ENCODE data around the gene C11orf52.

The C11orf52 gene

DNA sequence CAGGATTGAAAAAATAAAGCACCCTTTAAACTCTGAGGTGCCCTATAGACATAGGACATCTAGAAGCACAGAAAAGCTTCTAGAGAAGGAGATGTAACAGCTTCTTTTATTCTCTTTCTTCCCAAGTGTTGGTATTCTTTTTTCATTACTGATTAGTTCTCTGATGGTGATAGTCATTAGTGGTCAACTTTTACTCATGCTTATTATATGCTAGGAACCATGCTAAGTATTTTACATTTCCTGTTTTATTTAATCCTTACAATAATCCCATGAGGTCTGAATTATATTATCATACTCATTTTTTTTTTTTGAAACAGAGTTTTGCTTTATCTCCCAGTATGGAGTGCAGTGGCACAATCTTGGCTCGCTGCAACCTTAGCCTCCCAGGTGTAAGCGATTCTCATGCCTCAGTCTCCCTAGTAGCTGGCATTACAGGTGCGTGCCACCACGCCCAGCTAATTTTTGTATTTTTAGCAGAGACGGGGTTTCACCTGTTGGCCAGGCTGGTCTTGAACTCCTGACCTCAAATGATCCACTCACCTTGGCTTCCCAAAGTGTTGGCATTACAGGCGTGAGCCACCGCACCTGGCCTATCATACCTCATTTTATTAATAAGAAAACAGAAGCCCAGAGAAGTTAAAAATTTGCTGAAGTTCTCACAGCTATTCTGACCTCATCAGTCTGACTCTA lies 3.0 kb downstream of the C11orf52 start:
- TF ChIP-seq EZH2phosphoT487 (IDR thresholded peaks at IDR 0.05; ENCODE audit: low read depth): no peak
- TF ChIP-seq, protein P1, sequence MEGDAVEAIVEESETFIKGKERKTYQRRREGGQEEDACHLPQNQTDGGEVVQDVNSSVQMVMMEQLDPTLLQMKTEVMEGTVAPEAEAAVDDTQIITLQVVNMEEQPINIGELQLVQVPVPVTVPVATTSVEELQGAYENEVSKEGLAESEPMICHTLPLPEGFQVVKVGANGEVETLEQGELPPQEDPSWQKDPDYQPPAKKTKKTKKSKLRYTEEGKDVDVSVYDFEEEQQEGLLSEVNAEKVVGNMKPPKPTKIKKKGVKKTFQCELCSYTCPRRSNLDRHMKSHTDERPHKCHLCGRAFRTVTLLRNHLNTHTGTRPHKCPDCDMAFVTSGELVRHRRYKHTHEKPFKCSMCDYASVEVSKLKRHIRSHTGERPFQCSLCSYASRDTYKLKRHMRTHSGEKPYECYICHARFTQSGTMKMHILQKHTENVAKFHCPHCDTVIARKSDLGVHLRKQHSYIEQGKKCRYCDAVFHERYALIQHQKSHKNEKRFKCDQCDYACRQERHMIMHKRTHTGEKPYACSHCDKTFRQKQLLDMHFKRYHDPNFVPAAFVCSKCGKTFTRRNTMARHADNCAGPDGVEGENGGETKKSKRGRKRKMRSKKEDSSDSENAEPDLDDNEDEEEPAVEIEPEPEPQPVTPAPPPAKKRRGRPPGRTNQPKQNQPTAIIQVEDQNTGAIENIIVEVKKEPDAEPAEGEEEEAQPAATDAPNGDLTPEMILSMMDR (IDR thresholded peaks at IDR 0.05; ENCODE audit: low read depth, low read length): no peak
- H3K36me3 ChIP-seq (replicated peaks; ENCODE audit: low read depth, low read length): no peaks in the 10 kb centered on the region
- no peak overlapping the region for H3K27ac ChIP-seq (ENCODE audit: low read length)
- H3K9me3 ChIP-seq (ENCODE audit: insufficient read depth, low read length): no peaks in the 10 kb centered on the region
- H3K27me3 ChIP-seq (ENCODE audit: low read depth, low read length): peaks cover 8% of the 10 kb centered on the region; the same call in 1 of the 2 replicates
- H3K79me2 ChIP-seq (ENCODE audit: low read length): no peaks in the 10 kb centered on the region
- H3K4me1 ChIP-seq (ENCODE audit: low read length): peaks cover 4% of the 10 kb centered on the region
- no peak overlapping the region for H2AFZ ChIP-seq (ENCODE audit: low read depth, low read length)
- H4K20me1 ChIP-seq (ENCODE audit: insufficient read depth, low read length): no peaks in the 10 kb centered on the region
- H3K4me3 ChIP-seq (ENCODE audit: low read length): no peak overlapping the region
- H3K9ac ChIP-seq (ENCODE audit: low read length): no peak overlapping the region
- no peak overlapping the region for H3K4me2 ChIP-seq (ENCODE audit: low read length)

DNA sequence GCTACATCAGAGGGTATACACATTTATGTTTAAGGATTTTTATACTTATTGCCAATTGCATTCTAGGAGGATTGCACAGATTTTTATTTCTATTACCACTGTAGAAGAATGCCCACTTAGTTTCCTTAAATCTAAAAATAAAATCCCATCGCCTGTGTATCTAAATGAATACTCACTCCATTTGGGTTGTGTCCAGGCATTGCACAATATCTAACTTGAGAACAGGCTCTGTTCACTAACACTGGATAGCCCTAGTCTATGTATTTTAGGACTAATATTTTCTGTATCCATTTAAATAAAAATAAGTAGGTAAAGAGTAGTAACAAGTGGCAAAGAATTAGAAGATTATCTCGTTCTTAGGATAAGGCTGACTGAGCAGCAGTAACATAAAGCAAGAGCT lies 4.1 kb downstream of the C11orf52 start:
- no peaks in the 10 kb centered on the region for H3K36me3 ChIP-seq (replicated peaks; ENCODE audit: low read depth, low read length)
- no peak overlapping the region for H3K4me3 ChIP-seq (ENCODE audit: low read length)
- H3K4me2 ChIP-seq (ENCODE audit: low read length): no peak overlapping the region
- no peak for TF ChIP-seq EZH2phosphoT487 (IDR thresholded peaks at IDR 0.05; ENCODE audit: low read depth)
- TF ChIP-seq, protein P1 (IDR thresholded peaks at IDR 0.05; ENCODE audit: low read depth, low read length): no peak
- no peaks in the 10 kb centered on the region for H3K9me3 ChIP-seq (ENCODE audit: insufficient read depth, low read length)
- H2AFZ ChIP-seq (ENCODE audit: low read depth, low read length): peak overlapping the region; percentile 88
- H3K27me3 ChIP-seq (ENCODE audit: low read depth, low read length): peaks cover 5% of the 10 kb centered on the region; the same call in 1 of the 2 replicates
- no peaks in the 10 kb centered on the region for H4K20me1 ChIP-seq (ENCODE audit: insufficient read depth, low read length)
- no peak overlapping the region for H3K9ac ChIP-seq (ENCODE audit: low read length)
- H3K79me2 ChIP-seq (ENCODE audit: low read length): no peaks in the 10 kb centered on the region
- H3K27ac ChIP-seq (ENCODE audit: low read length): no peak overlapping the region
- H3K4me1 ChIP-seq (ENCODE audit: low read length): peaks cover 4% of the 10 kb centered on the region

DNA sequence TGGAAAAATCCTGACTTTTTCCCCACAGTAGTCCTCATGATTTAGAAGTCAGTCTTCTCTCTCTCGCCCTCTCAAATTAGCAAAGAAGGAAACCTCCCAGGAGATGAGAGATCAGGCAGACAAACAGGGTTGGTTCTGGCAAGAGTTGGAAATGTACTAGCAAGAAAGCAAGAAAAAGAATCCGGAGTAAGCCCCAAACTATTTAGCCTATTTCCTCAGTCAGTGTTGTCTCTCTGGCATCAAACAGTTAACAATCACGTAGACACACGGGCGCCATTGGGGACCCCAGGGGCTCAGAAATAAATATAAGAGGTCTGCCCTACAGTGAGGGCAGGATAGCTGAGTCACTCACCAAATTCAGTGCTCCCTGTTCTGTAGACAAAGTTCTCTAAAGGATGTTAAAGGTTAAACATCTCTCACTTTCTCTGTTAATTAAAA lies 4.7 kb downstream of the C11orf52 start:
- no peaks in the 10 kb centered on the region for H3K36me3 ChIP-seq (replicated peaks; ENCODE audit: low read depth, low read length)
- no peaks in the 10 kb centered on the region for H3K9me3 ChIP-seq (ENCODE audit: insufficient read depth, low read length)
- peak overlapping the region; percentile 88 for H2AFZ ChIP-seq (ENCODE audit: low read depth, low read length)
- H3K79me2 ChIP-seq (ENCODE audit: low read length): no peaks in the 10 kb centered on the region
- H3K4me3 ChIP-seq (ENCODE audit: low read length): no peak overlapping the region
- TF ChIP-seq, protein P1 (IDR thresholded peaks at IDR 0.05; ENCODE audit: low read depth, low read length): no peak
- TF ChIP-seq EZH2phosphoT487 (IDR thresholded peaks at IDR 0.05; ENCODE audit: low read depth): no peak
- peaks cover 5% of the 10 kb centered on the region; the same call in 1 of the 2 replicates for H3K27me3 ChIP-seq (ENCODE audit: low read depth, low read length)
- peaks cover 4% of the 10 kb centered on the region for H3K4me1 ChIP-seq (ENCODE audit: low read length)
- H4K20me1 ChIP-seq (ENCODE audit: insufficient read depth, low read length): no peaks in the 10 kb centered on the region
- no peak overlapping the region for H3K9ac ChIP-seq (ENCODE audit: low read length)
- no peak overlapping the region for H3K4me2 ChIP-seq (ENCODE audit: low read length)
- H3K27ac ChIP-seq (ENCODE audit: low read length): no peak overlapping the region

DNA sequence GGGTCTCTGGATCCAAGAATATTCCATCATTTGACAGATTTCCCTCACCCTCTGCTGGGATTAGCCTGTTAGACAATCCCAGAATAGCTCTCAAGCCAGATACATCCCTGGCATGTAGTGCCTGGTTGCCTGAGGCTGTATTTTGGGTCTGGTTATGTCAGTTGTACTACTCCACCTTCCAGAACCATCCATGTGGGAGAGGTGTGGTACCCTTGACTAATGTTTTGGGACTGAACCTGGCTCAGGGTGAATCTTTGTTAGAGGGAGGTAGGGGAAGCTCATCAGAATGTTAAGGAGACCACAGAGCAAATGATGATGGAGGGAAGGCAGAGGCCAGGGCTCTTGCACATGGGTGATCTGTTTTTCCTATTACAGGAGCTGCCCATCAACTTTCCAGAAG lies 5.2 kb downstream of the C11orf52 start:
- Histone ChIP-seq H3K4me2 (ENCODE audit: low read length) (no peak overlapping the region), H3K9ac (ENCODE audit: low read length) (no peak overlapping the region), H3K4me3 (ENCODE audit: low read length) (no peak overlapping the region), H4K20me1 (ENCODE audit: insufficient read depth, low read length) (no peaks in the 10 kb centered on the region), H3K36me3 (replicated peaks; ENCODE audit: low read depth, low read length) (no peaks in the 10 kb centered on the region), H3K27me3 (ENCODE audit: low read depth, low read length) (peaks cover 5% of the 10 kb centered on the region; the same call in 1 of the 2 replicates), H2AFZ (ENCODE audit: low read depth, low read length) (0 out of 2 replicates have a peak overlapping the region, but pooled peaks have one; percentile 88), H3K4me1 (ENCODE audit: low read length) (peaks cover 4% of the 10 kb centered on the region), H3K27ac (ENCODE audit: low read length) (no peak overlapping the region), H3K9me3 (ENCODE audit: insufficient read depth, low read length) (no peaks in the 10 kb centered on the region), H3K79me2 (ENCODE audit: low read length) (no peaks in the 10 kb centered on the region)
- TF ChIP-seq EZH2phosphoT487 (IDR thresholded peaks at IDR 0.05; ENCODE audit: low read depth): no peak
- TF ChIP-seq, protein P1 (IDR thresholded peaks at IDR 0.05; ENCODE audit: low read depth, low read length): no peak
